Activated CD8-positive, alpha-beta T cell treated with anti-CD3 and anti-CD28 coated beads, Interleukin-2, amount 10 ng/mL, durations not matched to agents 7 days and 5 days (primary cell): ENCODE data around the gene ARMC9. TPM values are rescaled to one million over a fixed set of nuclear protein-coding genes. Genes with fewer than 3 reads are reported as not detected.

ENCODE experiments used
- ATAC-seq: fragments of 150-1000 bp; cut with Tn5 transposase; one replicate; pipeline ENCODE4 v1.10.0; 2021; ENCODE audit warnings: moderate library complexity
- CTCF ChIA-PET: fragments of 350-600 bp; sonication (Branson Sonifier 250); formaldehyde crosslinking; loops from one replicate; lab custom pipeline; 2021; ENCODE audit warnings: antibody characterized with exemption; lab: Charles Lee
- POLR2A ChIA-PET: fragments of 350-600 bp; sonication (Branson Sonifier 250); formaldehyde crosslinking; loops from one replicate; lab custom pipeline; 2021; ENCODE audit warnings: antibody characterized with exemption; lab: Charles Lee
- DNase-seq: peaks from one replicate; pipeline ENCODE4 v3.0.0-alpha.2; 2020
- H3K27ac Mint-ChIP-seq: one replicate; pipeline ENCODE4 v1.8.0; 2021; ENCODE audit warnings: mild to moderate bottlenecking, mixed read lengths
- H3K27me3 Mint-ChIP-seq: one replicate; pipeline ENCODE4 v1.8.0; 2021; ENCODE audit warnings: low read depth, mixed read lengths
- H3K36me3 Mint-ChIP-seq: one replicate; pipeline ENCODE4 v1.8.0; 2021; ENCODE audit warnings: low read depth, mixed read lengths
- H3K4me1 Mint-ChIP-seq: one replicate; pipeline ENCODE4 v1.8.0; 2021; ENCODE audit warnings: low read depth, mixed read lengths
- H3K4me3 Mint-ChIP-seq: one replicate; pipeline ENCODE4 v1.8.0; 2021; ENCODE audit warnings: mild to moderate bottlenecking, mixed read lengths
- H3K9me3 Mint-ChIP-seq: one replicate; pipeline ENCODE4 v1.8.0; 2022; ENCODE audit warnings: mixed read lengths; ENCODE audit not compliant: insufficient read depth
- total RNA-seq, 2 experiments: library from RNA; stranded (reverse); gene quantifications; one replicate each; pipeline ENCODE4 v1.2.3, GENCODE V29; 2021

The ARMC9 gene
- total RNA-seq, 2 experiments from 2014 or later: 0.65 to 0.92 TPM

DNA sequence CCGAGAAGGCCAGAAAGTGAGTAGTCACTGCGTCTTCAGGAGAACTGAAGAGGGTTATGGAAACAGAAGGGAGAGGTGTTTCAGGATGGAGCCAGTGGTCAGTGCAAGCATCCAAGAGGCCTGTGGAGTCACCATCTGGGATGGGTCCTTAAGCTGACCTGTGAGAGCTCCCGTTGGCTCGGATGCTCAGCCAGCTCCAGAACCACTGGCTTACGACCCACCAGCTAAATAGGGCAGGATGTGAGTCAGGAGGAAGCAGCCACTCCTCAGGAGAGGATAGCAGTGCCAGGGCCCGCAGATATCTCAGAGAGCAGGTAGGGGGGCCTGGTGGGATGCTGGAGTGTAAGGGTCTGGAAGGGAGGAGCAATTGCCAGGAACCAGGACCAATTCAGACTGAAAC, 134.0 kb downstream of the ARMC9 start:
- H3K4me3 Mint-ChIP-seq: no peak overlapping the region
- no peak for DNase-seq
- no peaks in the 10 kb centered on the region for H3K9me3 Mint-ChIP-seq
- H3K4me1 Mint-ChIP-seq: no peaks in the 10 kb centered on the region
- no peaks in the 10 kb centered on the region for H3K36me3 Mint-ChIP-seq
- H3K27ac Mint-ChIP-seq: no peak overlapping the region
- no peaks in the 10 kb centered on the region for H3K27me3 Mint-ChIP-seq
- CTCF ChIA-PET: no interaction called here
- no peak for ATAC-seq
- POLR2A ChIA-PET: interaction anchor here (0.6 kb wide), 1 partner anchor 133 kb away, joined by 3 read pairs; no protein-coding TSS in a partner anchor

DNA sequence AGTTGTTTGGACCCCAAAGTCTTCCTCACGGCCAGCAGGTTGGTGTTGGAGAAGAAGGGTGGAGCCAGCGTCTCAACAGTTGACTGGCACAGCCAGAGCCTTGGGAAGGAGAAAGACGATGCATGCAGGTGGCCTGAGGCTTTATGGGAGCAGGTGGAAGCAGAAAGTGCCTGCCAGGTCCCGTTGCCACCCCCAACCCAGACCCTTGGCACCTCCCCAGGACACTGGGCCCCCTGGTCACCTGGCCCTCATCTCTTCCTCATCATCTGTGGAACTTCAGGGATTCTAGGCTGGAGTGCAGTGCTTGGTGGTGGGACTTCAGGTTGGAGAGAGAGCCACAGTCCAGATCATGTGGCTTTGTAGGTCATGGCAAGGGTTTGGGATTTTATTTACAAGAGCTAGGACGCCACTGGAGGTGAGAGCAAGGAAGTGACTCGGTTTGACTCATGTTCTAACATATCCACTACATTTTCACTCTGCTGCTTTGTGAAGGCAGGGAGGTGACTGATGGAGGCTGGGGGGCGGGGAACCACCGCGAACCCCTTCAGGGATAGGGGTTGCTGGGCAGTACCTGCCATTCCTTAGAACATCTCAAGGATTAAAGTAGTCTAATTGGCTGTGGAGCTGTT, 134.6 kb downstream of the ARMC9 start:
- no peaks in the 10 kb centered on the region for H3K36me3 Mint-ChIP-seq
- no peak overlapping the region for H3K27ac Mint-ChIP-seq
- ChIA-PET CTCF (no interaction called here), POLR2A (no interaction called here)
- ATAC-seq: no peak
- no peaks in the 10 kb centered on the region for H3K27me3 Mint-ChIP-seq
- no peak overlapping the region for H3K4me3 Mint-ChIP-seq
- no peaks in the 10 kb centered on the region for H3K4me1 Mint-ChIP-seq
- H3K9me3 Mint-ChIP-seq: no peaks in the 10 kb centered on the region
- DNase-seq: no peak

DNA sequence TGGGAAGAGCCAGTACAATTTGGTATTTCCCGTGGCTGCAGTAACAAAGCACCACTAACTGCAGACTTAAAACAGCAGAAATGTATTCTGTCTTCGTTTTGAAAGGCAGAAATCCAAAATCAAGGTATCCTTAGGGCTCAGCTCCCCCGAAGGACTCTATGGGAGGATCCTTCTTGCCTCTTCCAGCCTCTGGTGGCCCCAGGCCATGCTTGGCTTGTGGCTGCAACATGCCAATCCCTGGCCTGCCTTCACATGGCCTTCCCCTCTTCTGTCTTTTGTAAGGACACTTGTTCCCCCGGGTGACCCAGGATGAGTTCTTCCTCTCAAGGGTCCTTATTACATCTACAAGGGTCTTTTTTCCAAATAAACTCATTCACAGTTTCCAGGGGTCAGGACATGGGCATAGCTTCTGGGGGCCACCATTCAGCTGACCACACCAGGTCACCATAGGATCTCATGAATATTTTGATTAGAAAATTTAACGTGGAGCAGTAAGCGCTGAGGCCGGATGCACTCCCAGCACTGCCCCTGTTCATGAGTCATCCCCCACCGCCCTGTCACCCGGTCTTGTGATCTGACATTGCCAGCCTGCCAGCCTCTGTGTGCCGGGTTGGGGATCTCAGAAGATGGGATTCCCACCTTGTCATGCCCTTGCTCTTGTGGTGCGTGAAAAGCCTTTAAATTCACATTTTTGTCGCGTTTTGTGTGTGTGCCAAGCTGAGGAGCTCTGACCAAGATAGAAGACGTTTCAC, 135.9 kb downstream of the ARMC9 start:
- ATAC-seq (no peak), DNase-seq (no peak)
- Mint-ChIP-seq H3K4me3 (no peak overlapping the region), H3K27ac (no peak overlapping the region), H3K9me3 (no peaks in the 10 kb centered on the region), H3K36me3 (no peaks in the 10 kb centered on the region), H3K4me1 (no peaks in the 10 kb centered on the region), H3K27me3 (no peaks in the 10 kb centered on the region)
- POLR2A ChIA-PET: no interaction called here
- CTCF ChIA-PET: no interaction called here

DNA sequence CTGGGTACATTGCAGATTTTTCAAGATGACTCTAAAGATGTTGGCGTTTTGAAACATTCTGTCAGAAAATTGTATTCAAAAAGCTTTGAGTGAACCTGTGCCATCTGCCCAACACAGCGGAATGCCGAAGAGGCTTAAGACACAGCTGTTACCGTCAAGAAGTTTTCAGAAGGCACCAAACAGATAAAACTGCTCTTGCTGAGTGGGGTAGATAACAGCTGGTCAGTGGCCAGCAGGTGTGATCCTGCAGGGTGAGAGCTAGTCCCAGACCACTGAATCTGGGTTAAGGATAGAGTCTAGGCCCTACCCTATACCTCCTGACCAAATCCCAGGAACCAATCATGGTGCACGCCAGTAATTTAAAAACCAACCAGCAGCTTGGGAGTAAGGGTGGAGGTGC, 136.6 kb downstream of the ARMC9 start:
- Mint-ChIP-seq H3K4me3 (no peak overlapping the region), H3K27ac (no peak overlapping the region), H3K27me3 (no peaks in the 10 kb centered on the region), H3K36me3 (no peaks in the 10 kb centered on the region), H3K4me1 (no peaks in the 10 kb centered on the region), H3K9me3 (no peaks in the 10 kb centered on the region)
- ChIA-PET CTCF (no interaction called here), POLR2A (no interaction called here)
- DNase-seq (no peak), ATAC-seq (no peak)

DNA sequence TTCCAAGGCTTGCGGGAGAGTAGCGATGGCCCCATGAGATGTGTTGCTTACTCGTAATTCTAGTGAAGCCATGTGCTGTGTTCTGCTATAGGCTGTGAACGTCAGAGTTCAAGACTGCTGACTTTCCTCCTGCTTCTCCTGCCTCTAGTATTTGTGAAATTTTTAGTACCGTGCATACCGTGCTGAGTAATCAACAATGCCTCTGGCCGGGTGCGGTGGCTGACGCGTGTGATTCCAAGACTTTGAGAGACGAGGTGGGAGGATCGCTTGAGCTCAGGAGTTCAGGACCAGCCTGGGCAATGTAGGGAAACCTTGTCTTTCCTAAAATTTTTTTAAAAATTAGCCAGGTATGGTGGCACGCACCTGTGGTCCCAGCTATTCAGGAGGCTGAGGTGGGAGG, 137.2 kb downstream of the ARMC9 start:
- no peak overlapping the region for H3K4me3 Mint-ChIP-seq
- no peaks in the 10 kb centered on the region for H3K9me3 Mint-ChIP-seq
- POLR2A ChIA-PET: no interaction called here
- H3K27me3 Mint-ChIP-seq: no peaks in the 10 kb centered on the region
- H3K36me3 Mint-ChIP-seq: no peaks in the 10 kb centered on the region
- H3K4me1 Mint-ChIP-seq: no peaks in the 10 kb centered on the region
- ATAC-seq: no peak
- no peak overlapping the region for H3K27ac Mint-ChIP-seq
- CTCF ChIA-PET: no interaction called here
- DNase-seq: no peak

DNA sequence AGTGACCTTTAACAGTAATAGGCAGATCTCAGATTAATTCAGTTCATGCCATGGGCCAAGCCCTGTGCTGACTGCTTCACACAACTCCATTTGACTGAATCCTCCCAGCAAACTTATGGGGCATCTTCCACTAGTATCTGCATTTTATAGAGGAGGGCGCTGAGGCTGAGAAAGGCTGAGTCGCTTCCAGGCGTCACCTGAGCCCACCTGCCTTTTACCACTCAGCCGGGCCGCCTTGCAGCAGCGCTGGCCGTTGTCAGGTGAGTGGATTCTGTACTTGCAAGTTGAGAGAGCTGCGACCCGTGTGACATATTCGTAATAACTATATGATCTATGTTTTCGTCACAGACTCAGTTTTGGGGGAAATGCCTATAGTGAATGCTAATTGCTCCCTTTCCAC, 137.8 kb downstream of the ARMC9 start:
- no peaks in the 10 kb centered on the region for H3K9me3 Mint-ChIP-seq
- no peak for ATAC-seq
- no peaks in the 10 kb centered on the region for H3K27me3 Mint-ChIP-seq
- CTCF ChIA-PET: no interaction called here
- no peaks in the 10 kb centered on the region for H3K4me1 Mint-ChIP-seq
- no peak overlapping the region for H3K4me3 Mint-ChIP-seq
- H3K27ac Mint-ChIP-seq: no peak overlapping the region
- POLR2A ChIA-PET: no interaction called here
- no peak for DNase-seq
- H3K36me3 Mint-ChIP-seq: no peaks in the 10 kb centered on the region

DNA sequence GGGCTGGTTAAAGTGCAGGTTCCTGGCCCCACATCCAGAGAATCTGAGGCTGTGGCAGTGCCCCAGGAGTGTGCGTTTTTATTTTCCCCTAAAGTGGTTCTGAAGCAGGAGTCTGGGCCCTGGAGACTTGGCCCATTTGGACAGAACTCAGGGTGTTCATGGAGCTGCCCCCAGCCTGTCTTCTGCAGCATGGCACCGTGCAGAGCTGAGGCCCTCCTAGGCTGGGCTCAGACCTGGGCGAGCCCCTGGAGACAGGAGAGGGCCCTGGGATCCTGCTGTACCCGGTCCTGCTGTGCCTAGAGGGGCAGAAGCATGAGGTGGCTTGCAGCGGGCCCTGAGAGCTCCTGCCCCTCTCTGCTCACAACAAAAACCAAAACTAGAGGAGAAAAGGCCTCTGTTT, 138.3 kb downstream of the ARMC9 start:
- Mint-ChIP-seq H3K4me3 (no peak overlapping the region), H3K36me3 (no peaks in the 10 kb centered on the region), H3K9me3 (no peaks in the 10 kb centered on the region), H3K4me1 (no peaks in the 10 kb centered on the region), H3K27me3 (no peaks in the 10 kb centered on the region), H3K27ac (no peak overlapping the region)
- ChIA-PET POLR2A (no interaction called here), CTCF (no interaction called here)
- ATAC-seq: no peak
- DNase-seq: no peak

DNA sequence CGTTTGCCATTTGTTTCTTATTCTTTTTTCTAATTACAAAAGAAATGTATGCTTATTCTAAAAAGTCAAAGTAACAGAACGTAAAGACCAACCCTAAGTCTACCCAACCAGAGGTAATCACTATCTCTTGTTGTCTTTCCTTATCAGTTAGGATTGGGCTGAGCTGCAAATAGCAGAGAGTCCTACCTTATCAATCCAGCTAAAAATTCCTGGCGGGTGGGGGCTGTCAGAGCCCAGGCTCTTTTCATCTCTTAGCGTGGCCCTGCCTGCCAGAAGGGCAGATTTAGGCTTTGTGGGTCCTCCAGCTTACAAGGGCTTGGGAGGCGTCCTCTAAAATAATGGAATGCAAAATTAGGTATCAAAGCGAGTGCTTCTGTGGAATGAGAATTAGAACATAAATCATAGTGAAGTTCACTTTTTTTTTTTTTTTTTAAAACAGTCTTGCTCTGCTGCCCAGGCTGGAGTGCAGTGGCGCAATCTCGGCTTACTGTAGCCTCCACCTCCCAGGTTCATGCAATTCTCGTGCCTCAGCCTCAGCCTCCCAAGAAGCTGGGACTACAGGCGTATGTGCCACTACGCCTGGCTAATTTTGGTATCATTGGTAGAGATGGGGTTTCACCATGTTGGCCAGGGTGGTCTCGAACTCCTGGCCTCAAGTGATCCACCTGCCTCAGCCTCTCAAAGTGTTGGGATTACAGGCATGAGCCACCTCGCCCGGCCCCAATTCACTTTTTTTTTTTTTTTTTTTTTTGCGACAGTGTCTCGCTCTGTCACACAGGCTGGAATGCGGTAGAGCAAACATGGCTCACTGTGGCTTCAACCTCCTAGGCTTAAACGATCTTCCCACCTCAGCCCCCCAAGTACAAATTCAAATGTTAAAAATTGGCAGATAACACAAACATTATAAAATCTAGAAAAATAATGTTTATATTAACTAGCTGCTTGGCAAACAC, 139.7 kb downstream of the ARMC9 start:
- ATAC-seq (no peak), DNase-seq (no peak)
- ChIA-PET POLR2A (no interaction called here), CTCF (no interaction called here)
- Mint-ChIP-seq H3K27me3 (no peaks in the 10 kb centered on the region), H3K4me3 (no peak overlapping the region), H3K9me3 (no peaks in the 10 kb centered on the region), H3K36me3 (no peaks in the 10 kb centered on the region), H3K4me1 (no peaks in the 10 kb centered on the region), H3K27ac (no peak overlapping the region)

DNA sequence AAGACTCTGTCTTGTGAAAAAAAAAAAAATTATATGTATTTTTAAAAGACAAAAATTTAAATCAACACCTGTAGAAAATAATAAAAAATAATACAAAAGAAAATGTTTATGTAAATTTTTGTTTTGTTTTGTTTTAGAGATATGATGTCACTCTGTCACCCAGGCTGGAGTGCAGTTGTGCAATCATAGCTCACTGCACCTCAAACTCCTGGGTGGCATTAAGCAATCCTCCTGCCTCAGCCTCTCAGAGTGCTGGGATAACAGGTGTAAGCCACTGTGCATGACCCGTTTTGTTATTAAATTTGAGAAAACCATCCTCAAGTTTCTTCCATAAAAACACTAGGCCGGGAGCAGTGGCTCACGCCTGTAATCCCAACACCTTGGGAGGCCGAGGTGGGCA, 140.9 kb downstream of the ARMC9 start:
- Mint-ChIP-seq H3K4me3 (no peak overlapping the region), H3K36me3 (no peaks in the 10 kb centered on the region), H3K27me3 (no peaks in the 10 kb centered on the region), H3K27ac (no peak overlapping the region), H3K9me3 (no peaks in the 10 kb centered on the region), H3K4me1 (no peaks in the 10 kb centered on the region)
- CTCF ChIA-PET: no interaction called here
- no peak for DNase-seq
- POLR2A ChIA-PET: no interaction called here
- no peak for ATAC-seq

DNA sequence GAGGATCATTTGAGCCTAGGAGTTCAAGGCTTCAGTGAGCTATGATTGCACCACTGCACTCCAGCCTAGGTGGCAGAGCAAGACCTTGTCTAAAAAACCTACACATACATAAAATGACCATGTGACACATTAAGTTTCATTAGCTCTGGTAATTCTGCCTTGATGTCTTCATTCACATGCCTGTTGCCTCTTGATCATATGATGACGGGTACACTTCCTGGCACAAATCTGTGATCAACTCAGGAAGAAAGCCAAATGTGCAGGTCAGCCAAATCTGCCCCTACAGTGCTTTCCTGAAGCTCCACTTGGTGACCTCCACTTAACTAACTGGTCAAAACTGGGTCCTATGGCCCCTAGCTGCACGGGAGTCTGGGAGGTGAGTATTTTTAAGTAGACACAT, 142.7 kb downstream of the ARMC9 start:
- Mint-ChIP-seq H3K27me3 (peaks cover 2% of the 10 kb centered on the region), H3K36me3 (no peaks in the 10 kb centered on the region), H3K4me3 (no peak overlapping the region), H3K27ac (no peak overlapping the region), H3K4me1 (no peaks in the 10 kb centered on the region), H3K9me3 (no peaks in the 10 kb centered on the region)
- CTCF ChIA-PET: no interaction called here
- no peak for ATAC-seq
- no peak for DNase-seq
- POLR2A ChIA-PET: no interaction called here

DNA sequence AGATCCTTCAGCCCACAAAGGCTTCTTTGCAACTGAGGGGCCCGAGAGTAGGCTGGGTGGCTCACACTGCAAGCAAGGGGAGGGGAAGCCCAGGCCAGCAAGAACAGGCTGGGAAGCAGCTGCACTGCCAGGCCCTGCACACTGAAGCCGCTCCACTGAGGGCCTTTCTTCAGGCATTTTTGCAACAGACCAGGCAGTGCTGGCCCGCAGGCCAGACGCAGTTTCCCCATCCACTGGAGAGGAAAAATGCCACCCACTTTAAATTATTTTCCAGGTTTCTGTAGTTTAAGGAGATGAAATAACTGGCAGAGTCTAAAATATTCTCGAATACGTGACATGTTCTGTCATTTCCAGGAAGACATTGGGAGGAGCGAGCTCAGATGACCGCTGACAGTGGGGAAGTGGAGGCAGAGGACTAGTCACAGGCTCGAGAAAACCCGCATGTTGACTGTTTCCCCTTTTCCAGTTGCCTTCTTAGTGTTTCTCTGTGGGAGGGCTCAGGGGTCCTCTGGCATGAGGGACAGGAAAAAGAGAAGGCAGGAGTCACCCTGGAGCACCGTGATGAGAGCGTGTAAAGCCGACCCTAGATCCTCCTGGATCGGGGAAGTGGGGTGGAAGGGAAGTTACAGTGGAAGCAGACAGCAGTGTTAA, 143.8 kb downstream of the ARMC9 start:
- H3K36me3 Mint-ChIP-seq: no peaks in the 10 kb centered on the region
- no peak overlapping the region for H3K4me3 Mint-ChIP-seq
- H3K27ac Mint-ChIP-seq: no peak overlapping the region
- no peaks in the 10 kb centered on the region for H3K9me3 Mint-ChIP-seq
- ATAC-seq (no peak), DNase-seq (no peak)
- POLR2A ChIA-PET: no interaction called here
- peaks cover 2% of the 10 kb centered on the region for H3K27me3 Mint-ChIP-seq
- H3K4me1 Mint-ChIP-seq: no peaks in the 10 kb centered on the region
- CTCF ChIA-PET: no interaction called here
